ENCODE results near the gene KRT83.

Gene KRT83

GRCh38 chr12:52320784-52321400 lies at the start of gene KRT83:
Gene KRT83, minus strand, starts transcription at chr12:52321398. Its CDS starts 63 bp downstream, at chr12:52321335.
- no peak for DNase-seq (ENCODE audit: low read depth in 1 of 2, low spot score in 1 of 2)

- DNase-seq (ENCODE audit: low read depth in 1 of 2, low spot score in 1 of 2), result no peak
Observed at GRCh38 chr12:52369809-52370208, 48.6 kb upstream of the KRT83 start.

- no peak for DNase-seq (ENCODE audit: low read depth in 1 of 2, low spot score in 1 of 2)
Observed at GRCh38 chr12:52369211-52369610, 48.0 kb upstream of the KRT83 start.

GRCh38 chr12:52368508-52368907 lies 47.3 kb upstream of the KRT83 start:
- no peak for DNase-seq (ENCODE audit: low read depth in 1 of 2, low spot score in 1 of 2)

- no peak for DNase-seq (ENCODE audit: low read depth in 1 of 2, low spot score in 1 of 2)
Observed at GRCh38 chr12:52367876-52368275, 46.7 kb upstream of the KRT83 start.

GRCh38 chr12:52366738-52367485 lies 45.7 kb upstream of the KRT83 start, which contains the start of gene KRT85:
Gene KRT85, minus strand, starts transcription at chr12:52367481. Its CDS starts 76 bp downstream, at chr12:52367405.
- DNase-seq (ENCODE audit: low read depth in 1 of 2, low spot score in 1 of 2), result no peak

- no peak for DNase-seq (ENCODE audit: low read depth in 1 of 2, low spot score in 1 of 2)
Observed at GRCh38 chr12:52364901-52365489, 43.8 kb upstream of the KRT83 start.

GRCh38 chr12:52364061-52364460 lies 42.9 kb upstream of the KRT83 start:
- DNase-seq (ENCODE audit: low read depth in 1 of 2, low spot score in 1 of 2), result no peak

GRCh38 chr12:52363111-52363679 lies 42.0 kb upstream of the KRT83 start:
- no peak for DNase-seq (ENCODE audit: low read depth in 1 of 2, low spot score in 1 of 2)

- no peak for DNase-seq (ENCODE audit: low read depth in 1 of 2, low spot score in 1 of 2)
Observed at GRCh38 chr12:52362118-52362726, 41.0 kb upstream of the KRT83 start.

GRCh38 chr12:52361553-52361952 lies 40.4 kb upstream of the KRT83 start:
- no peak for DNase-seq (ENCODE audit: low read depth in 1 of 2, low spot score in 1 of 2)

GRCh38 chr12:52360663-52361271 lies 39.6 kb upstream of the KRT83 start:
- no peak for DNase-seq (ENCODE audit: low read depth in 1 of 2, low spot score in 1 of 2)

GRCh38 chr12:52360106-52360662 lies 39.0 kb upstream of the KRT83 start:
- no peak for DNase-seq (ENCODE audit: low read depth in 1 of 2, low spot score in 1 of 2)

- DNase-seq (ENCODE audit: low read depth in 1 of 2, low spot score in 1 of 2), result no peak
Observed at GRCh38 chr12:52359621-52360061, 38.4 kb upstream of the KRT83 start.

GRCh38 chr12:52358575-52359350 lies 37.6 kb upstream of the KRT83 start:
- DNase-seq (ENCODE audit: low read depth in 1 of 2, low spot score in 1 of 2), result no peak

- DNase-seq (ENCODE audit: low read depth in 1 of 2, low spot score in 1 of 2), result no peak
Observed at GRCh38 chr12:52356762-52357580, 35.8 kb upstream of the KRT83 start.

GRCh38 chr12:52356031-52356761 lies 35.0 kb upstream of the KRT83 start:
- DNase-seq (ENCODE audit: low read depth in 1 of 2, low spot score in 1 of 2), result no peak

- DNase-seq (ENCODE audit: low read depth in 1 of 2, low spot score in 1 of 2), result no peak
Observed at GRCh38 chr12:52355176-52355575, 34.0 kb upstream of the KRT83 start.
